ENCODE measurements around the gene CFAP97D1.

GRCh38 chr17:43816336-43817320 is 36.4 kb downstream of the CFAP97D1 start:
- TF ChIP-seq, protein P1, sequence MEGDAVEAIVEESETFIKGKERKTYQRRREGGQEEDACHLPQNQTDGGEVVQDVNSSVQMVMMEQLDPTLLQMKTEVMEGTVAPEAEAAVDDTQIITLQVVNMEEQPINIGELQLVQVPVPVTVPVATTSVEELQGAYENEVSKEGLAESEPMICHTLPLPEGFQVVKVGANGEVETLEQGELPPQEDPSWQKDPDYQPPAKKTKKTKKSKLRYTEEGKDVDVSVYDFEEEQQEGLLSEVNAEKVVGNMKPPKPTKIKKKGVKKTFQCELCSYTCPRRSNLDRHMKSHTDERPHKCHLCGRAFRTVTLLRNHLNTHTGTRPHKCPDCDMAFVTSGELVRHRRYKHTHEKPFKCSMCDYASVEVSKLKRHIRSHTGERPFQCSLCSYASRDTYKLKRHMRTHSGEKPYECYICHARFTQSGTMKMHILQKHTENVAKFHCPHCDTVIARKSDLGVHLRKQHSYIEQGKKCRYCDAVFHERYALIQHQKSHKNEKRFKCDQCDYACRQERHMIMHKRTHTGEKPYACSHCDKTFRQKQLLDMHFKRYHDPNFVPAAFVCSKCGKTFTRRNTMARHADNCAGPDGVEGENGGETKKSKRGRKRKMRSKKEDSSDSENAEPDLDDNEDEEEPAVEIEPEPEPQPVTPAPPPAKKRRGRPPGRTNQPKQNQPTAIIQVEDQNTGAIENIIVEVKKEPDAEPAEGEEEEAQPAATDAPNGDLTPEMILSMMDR (IDR thresholded peaks at IDR 0.05): no peak
- TF ChIP-seq POLR2A (IDR thresholded peaks at IDR 0.05): no peak
